Endothelial cell of umbilical vein (primary cell): ENCODE results near the gene HIVEP3.

Experiments used
- EZH2 ChIP-seq: IDR thresholded peaks from 2 replicates; pipeline ENCODE4 v1.6.1; 2012; ENCODE audit warnings: borderline replicate concordance, low read depth, mild to moderate bottlenecking, moderate library complexity, low read length, inconsistent platforms; ENCODE audit not compliant: severe bottlenecking
- JUN ChIP-seq: IDR thresholded peaks from 2 replicates; pipeline ENCODE4 v1.6.1; 2011; ENCODE audit warnings: borderline replicate concordance, low read depth; ENCODE audit not compliant: insufficient read length, insufficient read depth
- MYC ChIP-seq: IDR thresholded peaks from one replicate; pipeline ENCODE4 v1.6.1; 2011; ENCODE audit warnings: mild to moderate bottlenecking, low read depth, low read length
- POLR2A ChIP-seq: IDR thresholded peaks from 2 replicates; pipeline ENCODE4 v1.6.1; 2012; ENCODE audit warnings: low read depth, mild to moderate bottlenecking, control low read depth, low read length
- POLR2AphosphoS5 ChIP-seq: IDR thresholded peaks from 2 replicates; pipeline ENCODE4 v1.6.1; 2012; ENCODE audit warnings: low read depth, mild to moderate bottlenecking, control low read depth, low read length, moderate library complexity; ENCODE audit not compliant: insufficient read depth
- TF ChIP-seq, protein P1 (sequence below), 2 donors: IDR thresholded peaks; 1 replicate in 1 of 2; 2 replicates in 1 of 2; pipeline ENCODE4 v1.5.1; 2011; ENCODE audit warnings: low read length in 2 of 2, mild to moderate bottlenecking in 2 of 2, moderate library complexity in 2 of 2, control low read depth in 1 of 2, inconsistent platforms in 1 of 2, low read depth in 1 of 2; ENCODE audit not compliant: insufficient read depth in 1 of 2; ENCODE audit errors: extremely low read depth in 1 of 2
- TF ChIP-seq, protein P2 (sequence below): IDR thresholded peaks from 2 replicates; pipeline ENCODE4 v1.6.1; 2011; ENCODE audit not compliant: insufficient read depth, insufficient read length

DNA sequence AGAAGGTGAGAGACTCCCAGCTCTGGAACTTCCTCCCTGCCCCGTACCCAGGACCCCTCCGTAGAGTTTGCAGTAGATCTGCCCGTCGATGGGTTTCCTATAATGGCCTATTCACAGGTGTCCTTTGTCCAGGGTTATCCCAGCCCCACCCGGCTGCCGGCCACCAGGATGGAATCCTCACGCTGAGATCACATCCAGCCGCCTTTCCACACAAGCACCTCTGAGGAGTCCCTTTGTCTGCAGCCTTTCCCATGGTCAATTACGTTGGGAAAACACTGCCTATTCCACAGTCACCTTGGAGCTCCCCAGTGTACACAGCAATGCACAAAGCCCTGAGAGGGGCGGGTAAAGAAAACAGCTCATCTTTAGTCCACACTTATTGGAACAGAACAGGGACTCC lies 244.2 kb downstream of the HIVEP3 start:
- TF ChIP-seq, protein P1, sequence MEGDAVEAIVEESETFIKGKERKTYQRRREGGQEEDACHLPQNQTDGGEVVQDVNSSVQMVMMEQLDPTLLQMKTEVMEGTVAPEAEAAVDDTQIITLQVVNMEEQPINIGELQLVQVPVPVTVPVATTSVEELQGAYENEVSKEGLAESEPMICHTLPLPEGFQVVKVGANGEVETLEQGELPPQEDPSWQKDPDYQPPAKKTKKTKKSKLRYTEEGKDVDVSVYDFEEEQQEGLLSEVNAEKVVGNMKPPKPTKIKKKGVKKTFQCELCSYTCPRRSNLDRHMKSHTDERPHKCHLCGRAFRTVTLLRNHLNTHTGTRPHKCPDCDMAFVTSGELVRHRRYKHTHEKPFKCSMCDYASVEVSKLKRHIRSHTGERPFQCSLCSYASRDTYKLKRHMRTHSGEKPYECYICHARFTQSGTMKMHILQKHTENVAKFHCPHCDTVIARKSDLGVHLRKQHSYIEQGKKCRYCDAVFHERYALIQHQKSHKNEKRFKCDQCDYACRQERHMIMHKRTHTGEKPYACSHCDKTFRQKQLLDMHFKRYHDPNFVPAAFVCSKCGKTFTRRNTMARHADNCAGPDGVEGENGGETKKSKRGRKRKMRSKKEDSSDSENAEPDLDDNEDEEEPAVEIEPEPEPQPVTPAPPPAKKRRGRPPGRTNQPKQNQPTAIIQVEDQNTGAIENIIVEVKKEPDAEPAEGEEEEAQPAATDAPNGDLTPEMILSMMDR (IDR thresholded peaks at IDR 0.05; ENCODE audit: extremely low read depth in 1 of 2, insufficient read depth in 1 of 2, low read depth in 1 of 2, low read length in 2 of 2) = no peak
- TF ChIP-seq POLR2A (no peak), EZH2 (no peak), POLR2AphosphoS5 (no peak), JUN (no peak), MYC (no peak)
- TF ChIP-seq, protein P2, sequence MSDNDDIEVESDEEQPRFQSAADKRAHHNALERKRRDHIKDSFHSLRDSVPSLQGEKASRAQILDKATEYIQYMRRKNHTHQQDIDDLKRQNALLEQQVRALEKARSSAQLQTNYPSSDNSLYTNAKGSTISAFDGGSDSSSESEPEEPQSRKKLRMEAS = no peak
